ENCODE data around the gene ATP5F1A.
"Not testable (repeated sequence)": the region's sequence is repeated elsewhere in the genome, so short reads cannot be mapped to it uniquely, and the experiment has no call there.

ATP5F1A gene

DNA sequence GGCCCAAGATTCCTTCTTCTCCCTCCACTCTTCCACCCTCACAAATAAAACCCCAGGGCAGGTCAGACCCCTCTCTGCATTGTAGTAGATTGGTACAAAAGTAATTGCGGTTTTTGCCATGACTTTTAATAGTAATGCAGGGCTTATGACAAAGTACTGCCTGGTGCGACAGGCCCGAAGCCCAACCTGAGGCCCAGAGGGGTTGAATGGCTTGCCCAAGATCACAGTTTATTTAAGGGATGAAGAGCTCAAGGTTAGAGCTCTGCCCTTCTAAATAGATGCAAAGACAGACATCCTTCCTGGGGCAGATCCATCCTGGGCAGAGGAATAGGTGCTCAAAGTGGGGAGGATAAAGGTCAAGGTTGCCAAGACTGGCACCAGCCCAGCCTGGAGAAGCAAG, 25.1 kb downstream of the ATP5F1A start:
- DNase-seq, result no peak

DNA sequence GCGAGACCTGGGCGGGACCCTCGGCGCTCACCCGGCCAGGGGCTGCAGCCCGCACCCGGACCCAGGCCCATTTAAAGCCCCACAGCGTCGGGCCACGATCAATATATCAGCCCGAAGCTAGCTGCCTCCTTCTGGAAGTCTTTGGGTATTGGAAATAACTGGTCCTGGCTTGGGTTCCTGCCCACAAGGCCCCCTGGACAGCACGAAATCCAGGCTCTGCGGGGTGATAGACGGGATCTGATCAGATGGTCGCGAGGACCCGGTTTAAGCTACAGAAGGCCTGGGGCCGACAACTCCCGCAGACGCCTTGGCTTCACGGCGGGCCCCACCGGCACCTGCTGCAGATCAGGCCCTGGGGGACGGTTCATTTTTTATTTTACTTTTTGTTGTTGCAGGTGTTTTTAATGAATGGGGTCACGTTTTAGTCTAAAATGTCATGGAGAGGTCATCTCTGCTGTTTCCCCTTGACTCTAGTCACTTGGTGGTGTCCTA, 25.7 kb downstream of the ATP5F1A start:
- no peak for DNase-seq

DNA sequence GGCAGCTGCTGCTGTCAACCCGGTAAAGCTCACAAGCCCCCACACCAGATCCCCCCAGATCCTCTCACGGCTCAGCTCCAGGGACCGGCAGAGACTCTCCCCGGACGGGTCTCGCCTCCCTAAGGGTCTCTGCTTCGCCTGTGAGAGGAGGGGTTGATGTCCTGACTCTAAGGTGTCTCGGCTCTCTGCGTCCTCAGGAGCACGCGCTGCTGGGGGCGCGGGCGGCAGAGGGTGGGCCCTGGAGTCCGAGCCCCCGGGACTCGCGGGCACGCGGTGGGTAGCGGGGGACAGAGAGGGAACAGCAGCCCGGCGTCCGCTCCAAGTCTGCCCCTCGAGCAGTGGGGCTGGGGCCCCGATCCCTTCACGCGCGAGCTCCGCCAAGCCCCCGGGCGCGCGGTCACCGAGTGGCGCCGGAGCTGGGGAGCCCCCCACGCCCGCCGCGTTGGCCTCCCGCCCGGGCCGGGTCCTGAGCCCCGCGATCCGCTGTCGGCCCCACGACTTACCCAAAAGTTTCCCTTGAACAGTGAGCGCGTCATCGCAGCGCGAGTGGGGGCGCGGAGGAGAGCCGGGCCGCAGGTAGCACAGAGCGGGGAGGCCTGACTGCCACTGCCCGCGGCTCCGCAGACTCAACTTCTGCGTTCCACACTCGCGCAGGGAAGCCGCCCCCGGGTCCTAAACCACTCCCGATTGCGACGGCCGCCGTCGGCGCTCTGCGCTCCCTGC, 26.3 kb downstream of the ATP5F1A start, which contains the start of gene PSTPIP2:
TSS of gene PSTPIP2 (minus strand) at position 608 of the 723 bp plus-strand sequence. CDS start at position 536, 72 bp downstream.
- DNase-seq, result peak; percentile 67

DNA sequence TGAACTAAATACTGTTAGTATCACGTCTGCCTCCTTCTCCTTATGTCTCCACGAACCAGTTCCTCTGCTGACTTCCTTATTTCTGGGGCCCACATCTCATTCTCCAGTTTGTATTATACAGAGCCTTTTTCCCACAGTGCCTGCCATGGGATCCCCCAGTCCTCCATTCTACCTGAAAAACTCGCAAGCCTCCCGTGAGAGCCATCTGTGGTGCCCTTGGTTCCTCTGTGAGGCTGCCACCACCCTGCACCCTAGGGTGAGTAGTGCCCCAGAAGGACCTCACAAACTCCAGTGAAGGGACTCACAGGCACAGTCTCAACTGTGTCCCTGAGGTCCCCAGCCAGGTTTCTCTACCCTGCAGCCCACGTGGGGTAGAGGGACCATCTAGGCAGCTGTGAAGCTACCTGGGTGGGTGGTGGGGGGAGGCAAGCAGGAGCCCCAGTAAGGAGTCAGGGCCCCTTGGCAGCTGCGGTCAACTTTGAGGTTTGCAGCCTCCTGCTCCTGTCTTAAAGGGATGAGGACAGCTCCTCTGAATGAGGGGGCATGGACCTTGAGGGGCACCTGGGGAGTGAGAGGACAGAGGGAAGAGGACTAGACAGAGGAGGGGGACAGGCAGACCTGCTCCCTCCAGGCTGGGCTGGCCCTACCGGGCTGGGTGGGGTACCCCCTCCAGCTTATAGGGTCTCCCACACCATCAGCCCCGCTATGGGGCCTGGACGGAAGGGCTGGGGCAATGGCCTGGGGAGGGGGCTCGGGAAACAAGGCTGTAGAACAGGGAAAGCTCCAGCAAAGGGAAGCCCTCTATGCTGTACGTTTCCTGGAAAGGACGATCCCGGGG, 27.1 kb downstream of the ATP5F1A start:
- DNase-seq, result no peak

DNA sequence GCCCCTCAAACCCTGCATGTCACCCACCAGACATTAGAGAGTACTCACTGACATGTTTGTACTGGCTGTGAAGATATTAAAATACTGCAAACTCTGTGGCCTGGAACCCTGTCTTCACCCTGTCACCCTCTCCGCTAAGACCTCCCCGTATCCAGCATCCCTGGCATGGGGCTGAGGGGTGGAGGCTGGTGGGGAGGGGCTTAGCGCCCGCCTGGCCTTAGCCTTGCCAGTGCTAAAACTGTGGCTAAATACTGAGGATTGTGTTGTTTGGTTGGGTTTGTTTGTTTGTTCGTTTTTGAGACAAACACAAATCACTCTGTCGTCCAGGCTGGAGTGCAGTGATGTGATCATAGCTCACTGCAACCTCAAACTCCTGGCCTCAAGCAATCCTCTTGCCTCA, 27.9 kb downstream of the ATP5F1A start:
- no peak for DNase-seq

DNA sequence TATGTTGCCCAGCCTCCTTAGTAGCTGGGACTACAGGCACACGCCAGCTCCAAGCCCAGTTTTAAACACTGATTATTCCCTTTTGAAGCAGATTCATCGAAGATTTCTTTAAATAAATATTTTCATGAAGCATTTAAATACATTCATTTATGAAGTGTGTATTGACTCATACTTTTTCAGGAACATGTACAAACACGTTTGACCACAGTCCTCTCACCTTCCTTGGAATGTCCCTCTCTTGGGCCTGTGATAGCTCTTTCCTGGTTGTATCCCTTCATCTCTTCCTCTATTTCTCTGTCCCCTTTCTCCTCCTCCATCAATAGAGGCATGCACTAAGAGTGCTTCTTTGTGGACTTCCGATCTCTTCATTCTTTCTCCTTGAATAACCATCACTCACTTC, 28.6 kb downstream of the ATP5F1A start:
- no peak for DNase-seq

DNA sequence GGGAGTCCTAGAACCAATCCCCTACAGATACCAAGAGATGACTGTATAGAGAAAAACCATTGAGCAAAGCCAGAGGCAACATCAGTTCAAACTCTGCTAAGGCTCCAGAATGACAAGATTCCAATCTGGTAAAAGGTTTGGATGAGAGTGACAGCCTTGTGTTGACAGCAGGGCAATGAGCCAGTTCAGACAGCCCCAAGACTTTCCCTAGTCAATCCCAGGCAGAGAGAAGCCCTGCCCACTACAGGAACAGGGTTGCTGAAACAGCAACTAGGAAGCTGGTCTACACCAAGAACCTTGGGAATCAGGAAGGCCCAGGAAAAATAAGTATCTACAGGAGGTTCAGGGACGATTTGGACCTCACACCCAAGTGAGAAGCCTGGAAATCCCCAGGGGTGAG, 29.3 kb downstream of the ATP5F1A start:
- DNase-seq, result no peak

DNA sequence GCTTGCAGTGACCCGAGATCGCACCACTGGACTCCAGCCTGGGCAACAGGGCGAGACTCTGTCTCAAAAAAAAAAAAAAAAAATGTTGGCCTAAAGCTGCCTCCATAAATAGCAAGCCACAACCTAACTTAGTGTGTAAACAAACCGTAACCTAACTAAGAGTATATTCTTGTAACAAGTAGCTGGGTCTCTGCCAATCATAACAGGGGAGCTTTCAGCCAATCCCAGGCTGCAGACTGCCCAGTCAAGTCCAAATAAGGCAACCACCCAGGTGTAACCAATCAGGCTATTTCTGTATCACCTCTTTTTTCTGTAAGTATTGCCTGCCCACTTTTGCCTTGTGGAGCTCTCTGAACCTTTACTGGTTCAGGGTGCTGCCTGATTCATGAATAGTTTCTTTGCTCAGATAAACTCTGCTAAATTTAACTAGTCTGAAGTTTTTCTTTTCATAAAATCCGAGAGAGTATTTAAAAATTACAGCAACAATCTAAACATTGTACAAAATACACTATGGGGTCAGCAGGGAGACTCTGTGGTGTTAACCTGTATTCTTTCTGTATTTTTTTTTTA, 30.6 kb downstream of the ATP5F1A start:
- no peak for DNase-seq

DNA sequence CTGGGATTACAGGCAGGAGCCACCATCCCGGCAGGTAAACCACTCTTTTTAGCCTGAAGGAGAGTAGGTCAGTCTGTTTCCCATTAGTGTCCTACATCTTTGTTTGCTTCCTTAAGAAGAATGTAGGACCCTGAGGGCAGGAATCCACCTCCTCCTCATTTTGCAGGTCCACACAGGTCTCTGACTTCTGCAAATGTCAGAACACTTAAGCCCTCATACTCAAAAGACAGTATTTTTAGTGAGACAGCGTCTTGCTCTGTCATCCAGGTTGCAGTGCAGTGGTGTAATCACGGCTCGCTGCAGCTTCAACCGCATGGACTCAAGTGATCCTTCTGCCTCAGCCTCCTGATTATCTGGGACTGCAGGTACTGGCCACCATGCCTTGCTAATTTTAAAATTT, 35.3 kb downstream of the ATP5F1A start:
- no peak for DNase-seq

DNA sequence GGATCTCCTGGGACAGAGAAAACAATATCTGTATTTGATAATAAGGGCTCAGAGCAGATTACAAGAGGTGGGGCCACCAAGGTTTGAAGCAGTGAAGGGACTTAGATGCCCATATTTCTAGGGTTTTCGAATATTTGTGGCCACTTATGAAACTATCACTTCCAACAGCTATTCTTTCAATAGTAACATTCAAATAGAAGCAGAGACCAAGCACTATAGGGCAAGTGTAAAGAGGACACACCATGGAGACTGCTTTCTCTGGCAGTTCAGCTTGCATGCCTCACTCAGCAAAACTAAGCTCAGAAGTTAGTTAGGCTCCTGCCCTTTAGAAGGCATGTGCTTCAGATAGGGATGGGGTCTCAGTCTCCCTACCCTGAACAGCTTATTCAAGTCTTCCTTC, 36.3 kb downstream of the ATP5F1A start:
- DNase-seq, result no peak

DNA sequence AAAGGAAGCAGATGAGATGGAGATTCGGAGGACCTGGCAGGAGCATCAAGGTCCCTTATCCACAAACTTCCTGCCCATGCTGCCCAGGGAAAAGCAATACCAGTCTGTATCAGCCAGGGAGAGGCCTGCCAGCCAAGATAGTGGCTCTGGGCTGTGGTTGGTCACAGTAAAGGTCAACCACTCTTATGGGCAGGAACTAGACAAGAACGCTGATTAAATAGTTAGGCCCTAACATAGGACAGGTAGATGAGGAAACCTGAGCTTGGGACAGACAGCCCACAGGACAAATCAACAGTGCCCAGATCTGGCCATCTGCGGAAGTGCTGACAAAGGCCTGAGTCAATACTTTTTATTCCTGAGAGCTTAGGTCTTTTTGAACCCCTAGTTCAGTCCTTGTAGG, 36.7 kb downstream of the ATP5F1A start:
- DNase-seq, result no peak

DNA sequence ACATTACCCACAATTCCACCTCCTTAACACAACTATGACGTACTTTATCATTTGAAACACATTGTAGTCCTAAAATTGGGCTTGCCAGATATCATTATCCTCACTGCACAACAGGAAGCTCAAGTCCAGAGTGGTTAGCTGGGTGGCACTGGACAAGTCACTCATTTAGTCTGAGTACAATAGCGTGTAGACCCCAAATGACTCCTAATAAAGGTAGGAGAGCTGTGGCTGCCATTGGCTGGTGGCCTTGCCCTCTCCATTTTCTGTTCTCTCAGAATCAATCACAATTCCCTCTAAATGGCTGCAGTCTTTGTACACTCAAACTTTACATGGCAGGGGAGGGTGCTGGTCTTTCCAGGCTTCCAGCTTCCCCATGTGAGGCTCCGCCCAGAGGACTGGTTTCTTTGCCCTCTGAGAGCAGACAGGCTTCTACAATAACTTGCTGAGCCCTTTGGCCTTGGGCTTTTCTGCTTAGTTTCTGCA, 37.7 kb downstream of the ATP5F1A start:
- DNase-seq, result no peak

DNA sequence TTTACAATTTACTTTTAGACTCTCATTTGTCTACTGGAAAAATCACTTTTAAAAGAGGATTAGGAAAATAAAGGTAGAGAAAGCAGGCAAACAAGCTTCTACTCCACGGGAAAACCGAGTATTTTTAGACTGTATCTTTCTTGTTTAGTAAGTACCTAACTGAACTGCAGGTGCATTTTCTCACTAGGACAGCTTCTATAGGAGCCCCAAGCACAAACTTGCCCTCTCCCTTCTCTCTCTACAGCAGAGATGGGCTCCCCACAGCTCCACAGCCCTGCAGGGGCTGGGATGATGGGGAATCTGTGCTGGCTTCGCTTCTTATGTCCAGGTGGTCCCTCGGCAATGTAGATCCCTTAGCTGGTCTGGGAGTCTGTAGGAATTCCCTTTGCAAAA, 42.3 kb downstream of the ATP5F1A start:
- DNase-seq, result no peak

DNA sequence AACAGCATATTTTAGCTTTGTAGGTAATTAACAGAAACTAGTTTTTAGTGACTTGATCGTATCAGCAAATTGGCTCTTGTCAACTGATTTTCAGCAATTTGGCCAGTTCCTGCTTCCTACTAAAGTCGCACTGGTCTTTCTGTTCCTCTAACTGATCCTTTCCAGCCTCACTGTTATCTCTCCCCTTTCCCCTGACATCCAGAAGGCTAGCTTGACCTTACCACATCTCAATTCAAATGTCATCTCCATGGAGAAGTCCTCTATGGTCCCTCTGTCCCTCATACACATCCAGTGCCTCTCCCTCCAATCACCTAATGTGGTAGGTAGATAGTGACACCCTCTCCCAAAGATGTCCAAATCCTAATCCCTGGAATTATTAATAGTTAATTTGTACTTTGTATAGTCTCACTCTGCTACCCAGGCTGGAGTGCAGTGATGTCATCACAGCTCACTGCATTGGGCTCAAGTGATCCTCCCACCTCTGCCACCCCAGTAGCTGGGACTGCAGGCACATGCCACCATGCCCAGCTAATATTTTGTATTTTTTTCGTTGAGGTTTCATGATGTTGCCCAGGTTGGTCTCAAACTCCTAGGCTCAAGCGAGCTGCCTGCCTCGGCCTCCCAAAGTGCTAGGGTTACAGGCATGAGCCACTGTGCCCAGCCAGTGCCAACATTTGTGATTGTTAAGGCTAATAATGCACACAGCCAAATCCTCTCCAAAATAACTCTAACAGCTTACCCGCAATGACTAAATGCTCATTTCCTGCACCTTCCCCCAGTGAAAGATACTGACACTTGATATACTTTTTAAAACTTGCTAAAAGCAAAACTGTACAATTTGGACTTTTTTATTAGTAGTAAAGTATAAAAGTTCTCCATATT, 42.9 kb downstream of the ATP5F1A start:
- DNase-seq, result no peak

DNA sequence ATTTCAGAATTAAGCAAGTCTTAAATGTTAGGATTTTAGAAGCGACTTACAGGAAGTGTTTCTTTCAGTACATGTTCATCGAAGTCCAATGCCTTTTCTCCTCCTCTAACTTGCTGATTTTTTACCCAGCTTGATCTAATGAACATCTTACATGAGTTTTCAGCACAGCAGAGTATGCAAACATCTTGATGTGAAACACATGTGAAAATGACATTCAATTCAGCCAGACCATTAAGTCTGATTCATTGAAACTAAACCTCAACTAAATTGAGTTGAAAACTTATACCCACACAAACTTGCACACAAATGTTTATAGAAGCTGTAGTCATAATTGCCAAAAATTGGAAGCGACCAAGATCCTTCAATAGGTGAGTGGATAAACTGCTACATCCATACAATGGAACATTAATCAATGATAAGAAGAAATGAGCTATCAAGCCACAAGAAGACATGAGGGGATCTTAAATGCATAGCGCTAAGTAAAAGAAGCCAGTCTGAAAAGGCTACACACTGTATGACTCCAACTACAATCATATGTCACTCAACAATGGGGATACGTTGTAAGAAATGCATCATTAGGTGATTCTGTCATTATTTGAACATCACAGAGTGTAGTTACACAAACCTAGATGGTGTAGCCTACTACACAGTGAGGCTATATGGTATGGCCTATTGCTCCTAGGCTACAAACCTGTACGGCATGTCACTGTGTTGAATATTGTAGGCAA, 44.6 kb downstream of the ATP5F1A start:
- DNase-seq, result no peak

DNA sequence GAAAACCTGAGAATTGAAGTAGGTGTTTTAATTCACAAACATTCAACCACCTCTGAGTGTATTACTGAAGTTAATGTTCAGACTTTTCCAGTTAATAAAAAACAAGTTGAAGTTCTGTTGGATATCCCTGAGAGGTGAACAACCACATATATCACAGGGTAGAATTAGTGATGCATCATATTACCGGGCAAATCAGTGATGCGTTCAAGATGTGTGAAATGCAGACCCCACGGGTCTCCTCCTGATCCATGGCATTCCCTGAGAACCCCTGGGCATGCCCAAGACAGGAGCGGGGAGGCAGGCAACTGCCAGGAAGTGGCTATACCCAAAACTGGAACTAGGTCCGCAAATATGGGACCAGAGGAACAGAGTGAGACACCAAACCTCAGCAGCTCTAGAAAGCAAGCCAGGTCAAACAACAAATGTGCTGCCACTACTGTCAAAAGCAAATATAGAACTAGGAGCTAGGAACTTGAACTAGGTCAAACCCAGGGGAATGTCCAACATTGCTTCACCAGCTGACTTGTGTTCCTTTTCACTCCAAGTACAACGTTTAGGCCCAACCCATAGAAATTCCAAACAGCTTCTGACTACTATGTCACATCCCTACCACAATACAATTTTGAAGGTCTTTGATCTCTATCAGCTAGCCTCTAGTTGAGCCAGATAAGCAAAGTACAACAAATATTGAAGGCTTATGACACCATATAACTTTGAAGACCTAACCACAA, 46.2 kb downstream of the ATP5F1A start:
- DNase-seq, result no peak

DNA sequence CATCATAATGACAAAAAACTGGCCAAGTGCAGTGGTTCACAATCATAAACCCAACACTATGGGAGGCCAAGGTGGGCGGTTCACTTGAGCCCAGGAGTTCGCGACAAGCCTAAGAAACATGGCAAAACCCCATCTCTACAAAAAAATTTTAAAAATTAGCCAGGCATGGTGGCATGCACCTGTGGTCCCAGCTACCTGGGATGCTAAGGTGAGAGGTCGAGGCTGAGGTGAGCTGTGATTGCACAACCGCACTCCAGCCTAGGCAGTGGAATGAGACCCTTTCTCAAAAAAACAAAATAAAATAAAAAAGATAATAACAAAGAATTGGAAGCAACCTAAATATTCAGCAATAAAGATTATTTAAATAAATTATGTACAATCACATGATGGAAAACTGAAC, 47.8 kb downstream of the ATP5F1A start:
- no peak for DNase-seq

DNA sequence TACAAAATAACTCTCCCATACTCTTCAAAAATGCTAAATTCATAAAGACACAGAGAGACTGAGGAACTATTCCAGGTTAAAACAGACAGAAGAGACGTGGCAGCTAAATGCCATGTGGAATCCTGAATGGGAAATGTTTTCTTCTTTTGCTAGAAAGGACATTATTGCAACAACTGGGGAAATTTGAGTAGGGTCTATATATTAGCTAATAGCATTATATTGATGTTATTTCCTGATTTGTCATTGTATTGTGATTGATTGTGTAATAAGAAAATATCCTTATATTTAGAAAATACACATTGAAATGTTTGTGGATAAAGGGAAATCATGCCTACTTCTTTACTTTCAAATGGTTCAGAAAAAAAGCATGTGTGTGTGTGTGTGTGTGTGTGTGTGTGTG, 49.5 kb downstream of the ATP5F1A start:
- DNase-seq, result no peak

DNA sequence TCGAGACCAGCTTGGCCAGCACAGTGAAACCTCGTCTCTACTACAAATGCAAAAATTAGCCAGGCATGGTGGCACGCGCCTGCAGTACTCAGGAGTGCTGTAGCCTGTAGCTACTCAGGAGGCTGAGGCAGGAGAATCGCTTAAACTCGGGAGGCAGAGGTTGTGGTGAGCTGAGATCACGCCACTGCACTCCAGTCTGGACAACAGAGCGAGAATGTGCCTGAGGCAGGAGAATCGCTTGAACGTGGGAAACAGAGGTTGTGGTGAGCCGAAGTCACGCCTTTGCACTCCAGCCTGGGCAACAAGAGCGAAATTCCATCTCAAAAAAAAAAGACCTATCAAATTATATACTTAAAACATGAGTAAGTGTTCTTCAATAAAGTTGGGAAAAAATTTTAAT, 50.7 kb downstream of the ATP5F1A start:
- not testable (repeated sequence) for DNase-seq

DNA sequence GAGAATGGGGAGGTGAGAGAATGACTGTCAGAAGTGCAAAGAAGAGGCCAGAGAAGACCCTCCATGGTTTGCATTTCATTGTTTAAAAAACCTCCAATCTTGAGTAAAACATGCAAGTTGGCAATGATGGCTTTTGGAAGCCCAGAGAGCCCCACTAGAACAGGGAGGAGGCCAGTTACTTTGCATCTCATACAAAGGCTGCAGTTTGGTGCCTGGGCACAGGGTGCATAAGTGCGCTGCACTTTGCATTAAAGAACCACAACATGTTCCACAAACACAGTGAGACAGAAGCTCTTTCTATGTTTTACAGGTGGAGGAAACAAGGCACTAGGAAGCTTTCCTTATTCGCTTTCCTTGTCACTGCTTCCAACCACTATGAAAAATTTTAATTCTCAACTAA, 51.4 kb downstream of the ATP5F1A start:
- DNase-seq, result no peak

DNA sequence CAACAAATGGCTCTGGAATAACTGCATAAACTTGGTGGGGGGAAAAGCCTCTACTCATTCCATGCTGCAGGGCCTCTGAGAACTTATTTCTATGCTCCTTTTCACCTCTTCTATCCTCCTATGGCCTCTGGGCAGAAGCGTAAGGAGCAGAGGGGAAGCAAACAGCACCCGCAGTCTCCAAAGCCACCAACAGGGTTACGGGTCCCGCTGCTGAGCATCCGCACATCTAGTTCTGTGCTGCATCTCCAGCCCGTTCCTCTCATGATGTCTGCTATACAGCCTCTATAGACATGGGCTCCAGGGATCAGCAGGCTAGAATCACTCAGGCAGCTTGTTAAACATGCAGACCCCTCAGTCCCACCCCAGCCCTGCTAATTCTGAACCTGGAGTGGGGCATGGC, 52.0 kb downstream of the ATP5F1A start:
- no peak for DNase-seq

Measured in stimulated activated naive CD4-positive, alpha-beta T cell treated with Interleukin-2 at 50 U/mL for 16 hours (primary cell).